ENCODE results near the gene FBLN5.
"Not testable (repeated sequence)": the region's sequence is repeated elsewhere in the genome, so short reads cannot be mapped to it uniquely, and the experiment has no call there.

The FBLN5 gene

DNA sequence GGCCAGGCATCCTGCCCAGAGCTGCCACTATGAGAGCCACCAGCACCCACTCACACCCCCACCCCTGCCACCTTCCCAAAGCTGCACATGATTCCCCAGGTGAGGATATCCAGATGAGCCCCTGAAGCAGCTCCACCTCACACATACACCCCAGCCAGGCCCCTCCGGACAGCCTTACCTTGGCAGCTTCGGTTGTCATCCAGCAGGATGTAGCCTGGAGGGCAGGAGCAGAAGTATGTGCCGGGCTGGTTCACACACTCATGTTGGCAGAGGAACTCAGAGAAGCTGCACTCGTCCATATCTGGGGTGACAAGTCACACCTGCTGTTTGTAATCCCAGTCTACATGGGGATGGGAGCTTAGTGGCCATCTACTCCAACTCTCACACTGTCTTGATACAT, 64.7 kb downstream of the FBLN5 start:
- DNase-seq = no peak

DNA sequence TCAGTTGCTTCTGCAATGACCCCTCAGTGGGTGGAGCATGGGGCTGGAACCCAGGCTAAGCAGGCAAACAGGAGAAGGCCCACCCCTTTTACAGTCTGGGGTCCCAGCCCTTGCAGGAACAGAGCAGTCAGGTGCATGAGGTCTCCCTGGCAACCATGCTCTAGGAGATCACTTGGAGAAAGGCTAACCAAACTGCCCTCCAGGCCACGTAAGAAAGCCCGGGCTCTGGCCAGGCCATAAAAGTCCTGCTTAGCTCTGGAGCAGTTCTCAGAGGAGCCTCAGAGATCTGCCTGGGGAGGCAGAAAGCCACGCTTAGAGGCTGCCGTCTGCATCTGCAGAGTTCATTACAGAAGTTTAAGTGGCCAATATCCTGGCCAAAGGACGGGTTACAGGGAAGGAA, 65.1 kb downstream of the FBLN5 start:
- DNase-seq = no peak

DNA sequence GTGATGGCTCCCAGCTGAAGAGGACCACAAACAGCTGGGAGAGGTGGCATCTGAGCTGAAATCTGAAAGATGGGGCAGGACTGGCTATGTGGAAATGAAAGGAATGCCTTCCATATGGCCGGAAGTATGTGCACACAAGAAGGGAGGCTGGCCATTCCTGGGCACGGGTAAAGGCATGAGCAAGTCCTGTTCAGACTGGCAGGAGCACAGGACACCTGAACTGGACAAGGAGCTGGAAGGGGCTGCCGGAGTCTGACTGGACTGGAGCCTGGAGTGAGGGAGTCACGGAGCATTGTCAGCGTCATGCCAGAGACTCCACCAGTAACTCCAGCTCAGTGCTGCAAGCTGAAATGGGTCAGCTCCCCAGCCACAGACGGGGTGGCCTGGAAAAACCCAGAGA, 68.3 kb downstream of the FBLN5 start:
- DNase-seq = no peak

DNA sequence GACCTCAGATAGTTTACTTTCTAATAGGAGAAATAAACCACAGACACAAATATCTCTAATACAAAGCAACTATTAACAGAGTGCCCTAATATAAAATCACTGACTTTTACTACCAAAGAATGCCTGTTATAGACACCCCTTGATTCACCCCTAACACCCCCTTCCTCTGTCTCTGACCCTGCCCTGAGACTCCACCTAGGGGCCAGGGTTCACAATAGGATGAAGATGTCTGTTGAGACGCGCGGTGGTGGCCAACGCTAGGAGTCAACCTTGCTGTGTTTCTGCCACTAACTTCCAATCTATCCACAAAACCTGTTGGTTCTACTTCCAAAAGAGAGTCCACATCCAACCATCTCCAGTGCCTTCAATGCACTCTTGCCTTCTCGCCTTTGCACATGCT, 69.2 kb downstream of the FBLN5 start:
- DNase-seq = no peak

DNA sequence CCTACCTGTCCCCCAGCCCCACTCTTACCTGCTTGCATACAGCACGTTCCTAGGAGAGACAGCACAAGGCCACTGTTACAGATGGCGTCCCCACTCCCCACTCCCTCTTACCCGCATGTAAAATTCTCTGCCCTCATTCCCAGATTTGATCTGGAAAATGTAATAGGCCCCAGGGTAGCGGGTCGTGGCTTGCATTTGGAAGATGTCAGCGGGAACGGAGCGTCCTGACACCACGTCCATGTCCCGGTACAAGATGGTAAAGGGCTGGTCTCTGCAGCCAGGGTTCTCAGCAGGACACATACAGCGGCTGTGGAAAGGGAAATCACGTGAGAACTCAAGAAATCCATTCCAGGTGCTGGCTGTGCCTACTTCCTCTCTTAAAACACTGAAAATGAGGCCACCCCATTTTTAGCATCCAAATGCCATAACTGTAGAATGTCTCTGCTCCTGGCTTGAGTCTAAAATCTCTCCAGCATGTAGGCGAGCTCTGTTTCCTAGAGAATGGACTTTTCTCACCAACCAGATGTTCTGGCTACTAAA, 70.0 kb downstream of the FBLN5 start:
- no peak for DNase-seq

DNA sequence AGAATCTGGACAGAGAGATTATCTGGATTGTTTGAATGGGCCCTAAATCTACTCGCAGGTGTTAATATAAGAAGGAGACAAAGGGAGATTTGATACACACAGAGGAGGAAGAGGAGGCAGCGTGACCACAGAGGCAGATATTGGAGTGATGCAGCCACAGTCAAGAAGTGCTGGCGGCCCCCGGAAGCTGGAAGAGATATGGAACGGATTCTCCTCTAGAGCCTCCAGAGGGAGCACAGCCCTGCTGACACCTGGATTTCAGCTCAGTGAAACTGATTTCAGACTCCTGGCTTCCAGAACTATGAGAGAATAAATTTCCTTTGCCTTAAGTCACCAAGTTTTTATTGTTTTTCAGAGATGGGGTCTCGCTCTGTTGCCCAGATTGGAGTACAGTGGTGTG, 71.0 kb downstream of the FBLN5 start:
- no peak for DNase-seq

DNA sequence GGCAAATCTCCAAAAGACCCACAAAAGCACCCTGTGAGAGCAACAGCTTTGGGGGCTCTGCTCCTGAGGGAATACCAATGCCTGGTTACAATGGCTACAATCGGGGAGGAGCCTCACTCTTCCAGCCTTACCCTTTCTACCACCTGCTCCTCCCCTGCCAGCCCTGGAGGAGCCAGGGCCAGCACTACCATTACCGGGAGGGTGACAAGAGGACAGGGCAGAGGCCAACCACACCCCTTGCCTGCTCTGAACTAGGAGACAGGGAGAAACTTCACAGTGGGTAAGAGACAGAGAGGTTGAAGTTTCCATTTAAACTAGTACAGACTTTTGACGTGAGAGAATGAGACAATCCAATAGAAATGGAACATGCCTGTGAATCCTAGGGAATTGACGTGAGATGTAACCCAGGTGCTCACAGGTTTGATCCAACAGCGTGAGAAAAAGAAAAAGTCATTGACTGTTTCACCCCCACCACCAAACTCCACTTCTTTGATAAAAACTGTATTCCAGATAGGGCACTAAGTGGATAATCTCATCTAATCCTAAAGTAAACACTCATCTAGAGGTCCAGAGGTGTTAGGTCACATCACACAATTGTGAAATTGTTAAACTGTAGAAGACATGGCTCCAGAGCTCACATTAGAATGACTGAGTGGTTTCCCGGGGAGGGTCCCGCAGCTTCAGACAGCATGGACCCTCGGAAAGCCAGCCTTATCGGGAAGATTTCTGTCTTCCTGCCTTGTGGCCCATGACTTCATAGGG, 71.8 kb downstream of the FBLN5 start:
- no peak for DNase-seq

DNA sequence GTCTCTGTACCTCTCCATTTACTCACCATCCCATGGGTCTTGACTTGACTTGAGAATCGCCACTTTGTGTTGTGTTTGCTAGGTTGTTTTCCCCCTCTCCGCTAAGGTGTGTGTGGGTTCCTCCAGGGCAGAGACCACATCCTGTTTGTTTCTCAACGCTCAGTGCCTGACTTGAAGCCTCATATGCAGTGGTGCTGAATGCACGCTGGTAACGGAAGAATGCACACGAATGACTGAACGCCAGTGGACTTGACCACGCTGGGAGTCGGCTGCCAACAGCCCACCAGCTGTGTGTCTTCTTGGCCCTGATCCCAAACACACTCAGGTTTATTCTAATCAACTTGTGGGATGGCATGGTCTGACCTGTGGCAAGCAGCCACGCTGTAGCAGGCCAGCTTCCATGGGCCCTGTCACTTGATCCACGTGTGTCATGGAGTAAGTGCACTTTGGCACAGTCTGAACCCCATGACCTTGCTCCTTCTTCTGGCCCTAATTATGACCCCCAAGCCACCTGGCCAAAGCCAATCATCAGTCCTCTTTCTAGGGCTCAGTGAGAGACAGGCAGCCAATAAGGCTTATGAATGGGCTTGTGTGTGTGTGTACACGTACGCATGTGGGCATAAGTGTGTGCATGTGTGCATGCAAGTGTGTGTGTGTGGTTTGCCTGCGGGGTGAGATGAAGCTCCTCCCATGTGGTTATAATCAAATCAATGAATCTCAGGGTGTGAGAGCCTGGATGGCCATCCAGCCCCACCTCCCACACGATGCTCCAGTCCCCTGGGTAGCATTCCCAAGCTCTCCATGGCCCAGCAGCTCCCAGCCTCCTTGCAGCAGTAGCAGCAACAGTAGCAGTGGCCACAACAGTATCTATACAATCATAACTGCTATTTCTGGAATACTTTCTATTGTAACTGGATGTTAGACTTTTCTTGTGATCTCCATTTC, 73.8 kb downstream of the FBLN5 start:
- DNase-seq = peak; percentile 94

DNA sequence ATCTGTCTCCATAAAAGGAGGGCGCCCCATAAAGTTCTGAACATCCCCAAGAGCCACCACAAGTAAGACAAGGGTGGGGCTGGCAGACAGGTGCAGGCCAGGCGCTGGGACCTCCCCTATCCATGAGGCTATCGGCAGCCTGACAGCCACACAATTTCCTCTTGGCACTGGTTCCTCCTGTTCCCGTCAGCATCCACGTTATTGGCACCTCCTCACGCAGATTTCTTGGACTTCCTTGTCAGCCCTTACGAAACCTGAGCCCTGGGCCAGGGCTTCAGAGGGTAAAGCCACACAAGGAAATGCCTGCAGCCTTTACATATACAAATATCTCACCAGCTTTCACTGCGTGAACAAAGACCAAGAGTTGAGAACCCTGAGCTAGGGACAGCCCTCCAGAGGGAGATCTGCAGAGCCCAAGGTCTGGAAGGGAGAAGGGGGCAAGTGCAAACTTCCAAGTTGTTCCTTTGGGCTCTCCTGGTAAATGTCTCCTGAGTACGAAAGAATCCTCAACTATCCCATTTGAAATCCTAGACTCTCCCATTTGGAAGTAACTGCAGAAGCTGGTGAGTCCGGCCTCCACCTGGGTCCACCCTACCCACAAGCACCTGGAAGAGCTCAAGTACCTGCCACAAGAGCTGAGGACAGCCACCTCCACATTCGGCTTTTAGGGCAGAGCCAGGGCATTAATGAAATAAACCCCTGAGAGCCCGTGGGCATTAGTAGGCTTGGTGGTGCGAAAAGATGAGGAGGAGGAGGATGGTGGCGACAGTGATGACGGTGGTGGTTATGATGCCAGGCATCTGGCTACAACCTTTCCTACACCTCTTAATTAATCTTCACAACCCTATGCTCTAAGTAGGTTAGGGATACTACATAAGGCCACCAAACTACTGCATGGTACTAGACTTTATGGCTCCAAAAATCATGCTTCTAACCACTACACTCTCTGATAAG, 74.7 kb downstream of the FBLN5 start:
- DNase-seq = peak; percentile 73

DNA sequence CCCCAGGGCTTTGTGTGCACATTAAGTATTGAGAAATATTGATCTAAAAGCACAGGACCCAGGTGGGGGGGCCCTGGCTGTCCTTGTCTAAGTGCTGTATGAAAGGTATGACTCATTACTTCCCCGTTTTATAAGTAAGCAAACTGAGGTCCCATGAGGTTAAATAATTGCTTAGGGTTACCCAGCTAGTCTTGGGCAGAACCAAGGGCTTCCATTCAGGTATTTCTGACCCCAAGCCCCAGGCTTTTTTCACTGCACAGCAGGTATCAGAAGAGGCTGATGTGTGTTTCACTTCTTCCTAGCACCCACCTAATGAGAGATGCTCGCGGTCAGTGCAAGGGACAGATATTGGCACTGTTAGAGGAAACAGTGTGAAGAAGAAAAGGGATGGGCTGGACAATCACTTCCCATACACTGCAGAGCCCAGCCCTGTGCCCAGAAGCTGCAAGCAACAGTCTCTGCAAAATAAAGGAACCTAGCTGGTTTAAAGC, 75.4 kb downstream of the FBLN5 start:
- peak; percentile 72 for DNase-seq

DNA sequence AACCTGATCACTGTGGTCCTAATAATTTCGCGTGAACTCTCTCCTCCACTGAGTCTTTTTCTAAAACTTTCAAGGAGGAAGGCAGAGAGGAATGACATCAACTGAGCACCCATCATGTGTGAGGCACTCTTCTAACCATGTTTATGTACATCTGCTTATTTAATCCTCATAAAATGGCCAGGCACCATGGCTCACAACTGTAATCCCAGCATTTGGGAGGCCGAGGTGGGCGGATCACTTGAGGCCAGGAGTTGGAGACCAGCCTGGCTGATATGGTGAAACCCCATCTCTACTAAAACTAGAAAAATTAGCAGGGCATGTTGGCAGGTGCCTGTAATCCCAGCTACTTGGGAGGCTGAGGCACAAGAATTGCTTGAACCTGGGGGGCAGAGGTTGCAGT, 76.1 kb downstream of the FBLN5 start:
- not testable (repeated sequence) for DNase-seq

DNA sequence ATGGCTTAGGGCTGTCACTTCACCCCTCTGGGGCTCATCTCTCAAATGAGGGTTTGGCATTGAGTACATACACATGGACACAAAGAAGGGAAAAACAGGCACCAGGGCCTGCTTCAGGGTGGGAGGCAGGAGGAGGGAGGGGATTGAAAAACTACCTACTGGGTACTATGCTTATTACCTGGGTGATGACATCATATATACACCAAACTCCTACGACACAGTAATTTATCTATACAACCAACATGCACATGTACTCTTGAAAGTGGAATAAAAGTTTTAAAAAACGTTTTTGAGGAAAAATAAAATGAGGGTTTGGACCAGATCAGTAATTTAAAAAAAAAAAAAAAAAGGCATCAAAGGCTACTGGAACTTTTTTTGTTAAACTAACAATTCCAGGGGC, 76.6 kb downstream of the FBLN5 start:
- no peak for DNase-seq

DNA sequence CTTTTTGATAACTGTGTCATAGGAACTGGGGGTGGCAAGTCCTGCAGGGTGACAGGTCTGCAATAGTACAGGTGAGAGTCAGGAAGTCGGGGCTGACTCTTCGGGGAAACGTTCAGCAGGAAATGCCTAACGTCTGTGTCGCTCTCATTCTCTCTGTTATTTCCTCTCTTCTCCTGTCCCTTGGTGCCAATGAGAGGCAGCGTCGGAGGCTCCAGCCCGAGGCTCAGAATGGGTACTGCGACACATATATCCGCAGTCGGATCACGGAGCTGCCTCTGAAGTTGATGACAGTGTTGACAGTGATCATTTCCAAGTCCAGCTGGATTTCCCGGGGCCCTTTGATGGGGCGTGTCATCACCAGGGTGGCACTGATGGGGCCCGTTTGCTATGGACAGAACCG, 77.5 kb downstream of the FBLN5 start:
- DNase-seq = peak; percentile 89

DNA sequence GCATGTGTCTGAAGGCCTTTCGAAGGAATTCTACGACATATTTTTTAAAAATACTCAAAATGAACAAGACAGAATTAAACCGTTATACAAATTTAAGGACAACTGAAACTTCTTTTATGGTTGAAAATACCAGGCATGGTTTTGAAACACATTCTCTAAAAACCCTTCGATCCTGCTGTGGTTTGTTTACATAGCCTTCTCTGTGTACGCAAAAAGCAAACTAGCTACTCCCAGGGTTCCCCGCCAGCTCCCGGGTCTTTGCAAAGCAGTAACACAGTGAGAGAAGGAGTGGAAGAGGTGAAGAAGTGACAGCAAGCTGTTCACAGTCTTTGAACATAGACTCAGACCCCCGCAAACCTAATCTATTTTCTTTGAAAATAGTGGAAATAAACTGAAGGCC, 77.9 kb downstream of the FBLN5 start:
- no peak for DNase-seq

DNA sequence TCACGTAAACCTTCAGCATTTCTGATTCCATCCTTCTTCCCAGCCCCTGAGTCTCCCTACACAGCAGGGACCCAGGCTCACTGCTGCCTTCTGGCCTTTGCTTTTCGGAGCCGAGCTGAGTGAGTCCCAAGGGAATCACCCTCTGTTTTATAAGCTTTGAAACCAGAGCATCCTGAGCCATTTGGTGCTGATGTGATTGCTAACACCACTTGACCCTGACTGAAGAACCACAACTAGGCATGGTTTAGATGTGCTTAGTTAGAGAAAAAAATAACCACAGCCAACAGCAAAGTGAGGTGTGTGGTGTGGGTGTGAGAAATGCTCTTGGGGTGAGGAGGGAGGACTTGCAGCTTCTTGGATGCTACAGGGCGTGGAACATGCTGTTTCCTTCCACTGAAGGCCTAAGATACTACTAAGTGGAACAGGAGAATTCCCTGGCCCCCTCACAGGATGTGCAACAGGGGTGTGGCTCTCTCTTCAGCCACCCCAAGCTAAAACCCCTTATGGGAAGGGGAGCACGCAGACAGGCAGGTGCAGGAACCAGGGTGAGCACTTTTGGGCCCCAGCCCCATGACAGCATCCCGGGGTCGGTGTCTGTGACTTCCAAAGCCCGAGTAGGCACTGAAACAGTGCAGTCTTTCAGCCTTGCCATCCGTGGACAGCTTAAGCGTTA, 80.0 kb downstream of the FBLN5 start, which contains the start of gene TC2N:
TSS of gene TC2N (minus strand) at position 221 of the 673 bp plus-strand sequence. CDS start 53,767 bp downstream, outside the sequence.
- peak; percentile 83 for DNase-seq

DNA sequence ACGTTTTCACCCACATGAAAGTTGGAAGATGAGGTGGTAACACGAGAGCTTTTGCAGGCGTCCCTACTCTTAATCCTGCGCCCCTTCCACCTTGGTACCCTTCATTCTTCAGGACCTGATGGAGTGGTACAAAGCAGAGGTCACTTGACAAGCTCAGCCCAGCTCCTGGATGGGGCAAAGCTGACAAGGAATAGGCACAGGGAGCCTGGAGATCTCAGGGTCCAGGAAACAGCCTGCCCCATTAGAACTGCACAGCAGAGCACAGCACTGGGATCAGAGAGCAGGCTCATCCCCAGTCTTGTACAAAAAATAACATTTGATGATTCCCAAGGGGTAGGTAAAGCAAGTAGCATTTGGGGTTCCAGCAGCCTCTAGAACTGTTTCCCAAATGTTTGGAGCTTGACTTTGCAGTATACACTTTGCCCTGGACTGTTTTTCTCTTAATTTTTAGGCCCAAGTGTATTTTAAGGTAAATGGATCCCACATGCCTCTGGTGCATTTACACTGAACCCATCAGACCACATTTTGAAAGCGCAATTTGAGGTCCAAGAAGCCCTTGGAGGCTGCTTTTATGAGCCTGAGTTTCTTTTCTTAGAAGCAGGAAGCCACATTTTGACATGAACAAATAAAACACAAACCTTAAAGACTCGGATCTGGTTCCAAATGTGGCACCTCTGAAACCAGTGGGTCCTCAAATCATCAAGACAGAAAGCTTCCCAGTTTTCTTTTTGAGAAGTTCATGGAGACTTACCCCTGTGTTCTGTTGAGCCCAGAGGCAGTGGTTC, 80.8 kb downstream of the FBLN5 start:
- no peak for DNase-seq

DNA sequence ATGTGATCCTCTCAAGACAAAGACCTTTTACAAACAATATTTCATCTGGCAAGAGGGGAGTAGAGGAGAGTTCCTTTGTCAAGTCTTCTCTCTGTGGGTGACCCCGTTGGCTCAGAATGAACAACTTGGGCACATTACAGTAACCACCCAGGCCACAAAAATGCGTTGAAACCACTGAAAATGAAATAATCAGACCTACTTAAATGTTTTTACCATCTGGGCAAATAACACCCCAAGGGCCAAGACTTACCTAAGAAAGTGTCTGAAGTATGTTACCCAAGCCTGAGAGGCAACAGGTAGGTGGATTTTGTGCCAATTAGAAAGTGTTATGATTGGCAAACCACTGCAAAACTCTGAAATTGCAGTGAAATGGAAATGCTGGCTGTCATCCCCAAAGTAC, 81.4 kb downstream of the FBLN5 start:
- DNase-seq = peak; percentile 47

DNA sequence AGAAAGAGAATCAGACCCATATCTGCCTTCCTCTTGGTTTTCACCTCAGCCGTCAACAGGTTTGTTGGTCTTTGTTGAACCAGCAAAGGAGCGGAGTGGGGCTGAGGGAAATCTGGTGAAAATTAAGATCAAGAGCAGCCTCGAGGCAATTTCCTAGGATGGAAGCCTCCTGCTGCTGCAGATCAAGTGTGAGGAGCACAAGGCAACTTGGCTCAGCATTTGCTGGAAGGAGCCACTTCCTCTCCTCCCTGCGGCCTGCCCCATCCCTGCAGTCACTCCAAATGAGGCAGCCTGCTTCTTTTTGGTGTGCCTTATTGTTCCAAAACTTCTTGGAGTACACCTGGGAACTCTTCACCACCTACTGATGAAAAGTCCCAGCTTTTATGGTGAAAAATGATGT, 85.1 kb downstream of the FBLN5 start:
- no peak for DNase-seq

DNA sequence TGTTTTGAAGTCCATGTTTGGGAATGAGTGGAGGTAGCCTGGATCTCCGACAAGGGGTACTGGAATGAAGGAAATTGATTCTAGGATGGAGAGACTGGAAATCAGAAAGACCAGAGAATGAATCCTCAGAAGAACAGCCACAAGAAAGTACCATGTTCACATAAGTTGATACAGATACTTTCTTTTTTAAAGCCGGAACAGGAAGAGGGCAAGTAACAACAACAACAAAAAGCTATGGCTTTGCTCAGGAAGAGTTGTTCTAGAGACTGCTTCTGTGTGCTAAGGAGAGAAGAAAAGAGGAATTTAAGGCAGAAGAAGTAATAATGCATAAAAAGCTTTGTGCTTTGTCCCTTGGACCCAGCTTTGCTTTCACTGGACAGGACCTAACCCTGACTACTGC, 86.4 kb downstream of the FBLN5 start:
- peak; percentile 42 for DNase-seq

DNA sequence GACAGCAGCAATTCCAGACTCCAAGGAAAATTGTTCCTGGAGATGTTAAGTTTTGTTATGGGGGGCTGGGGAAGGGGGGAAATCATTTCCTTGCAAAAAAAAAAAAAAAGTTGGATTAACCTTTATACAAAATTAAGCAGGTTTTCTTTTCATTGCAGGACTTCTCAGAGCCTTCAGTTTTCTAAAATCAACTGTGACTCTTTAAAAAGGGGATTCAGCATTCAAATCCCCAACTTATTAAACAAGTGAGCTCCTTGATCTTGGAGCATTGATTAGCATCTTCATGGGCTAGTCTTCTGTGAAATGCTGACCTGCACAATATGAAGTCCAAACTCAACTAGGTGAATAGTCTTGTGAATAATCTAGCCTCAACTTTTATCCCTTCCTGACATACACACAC, 87.3 kb downstream of the FBLN5 start:
- DNase-seq = no peak

Measured in CD4-positive, alpha-beta T cell treated with Interleukin-4 for 4 hours (primary cell).